K562 (cell line): ENCODE data around the gene MBD4.

ENCODE experiments used
- ASH1L ChIP-seq: fragments of 450-650 bp; IDR thresholded peaks from 2 replicates; pipeline ENCODE4 v1.6.1; 2018; ENCODE audit warnings: borderline replicate concordance, mild to moderate bottlenecking, low read depth; ENCODE audit not compliant: partially characterized antibody
- CHD1 ChIP-seq: fragments of 200-600 bp; sonication (generic); IDR thresholded peaks from one replicate; pipeline ENCODE4 v1.6.1; 2012; ENCODE audit warnings: mild to moderate bottlenecking, moderate library complexity, low read length, inconsistent platforms
- CTCF ChIP-seq, 3 experiments: IDR thresholded peaks in 2 of 3; conservative IDR thresholded peaks in 1 of 3; 2 replicates each; pipeline ENCODE4 v1.5.1; 2011 to 2012; ENCODE audit warnings: low read length in 3 of 3, mild to moderate bottlenecking in 3 of 3, control low read depth in 2 of 3, improper control_type of control experiment in 1 of 3, inconsistent platforms in 1 of 3, low read depth in 1 of 3, mixed read lengths in 1 of 3, moderate library complexity in 1 of 3; ENCODE audit not compliant: insufficient read depth in 2 of 3
- HBP1 ChIP-seq: fragments of 450-650 bp; formaldehyde crosslinking; IDR thresholded peaks from 2 replicates; pipeline ENCODE4 v1.4.0; 2022; ENCODE audit warnings: missing genetic modification characterization
- HMG20A ChIP-seq: fragments of 450-650 bp; formaldehyde crosslinking; conservative IDR thresholded peaks from 2 replicates; pipeline ENCODE4 v1.4.0; 2020; ENCODE audit warnings: mild to moderate bottlenecking, mixed read lengths
- MAX ChIP-seq: sonication (generic); formaldehyde crosslinking; IDR thresholded peaks from 2 replicates; pipeline ENCODE4 v1.9.0; 2022; ENCODE audit warnings: mild to moderate bottlenecking, missing genetic modification reagents
- MAZ ChIP-seq, 2 experiments: fragments of 450-650 bp in 1 of 2; sonication (generic) in 1 of 2; formaldehyde crosslinking; IDR thresholded peaks in 1 of 2; conservative IDR thresholded peaks in 1 of 2; 2 replicates each; pipeline versions ENCODE4 v1.4.0 to v1.5.0; 2020; ENCODE audit warnings: mild to moderate bottlenecking in 1 of 2, missing genetic modification reagents in 1 of 2
- NEUROD1 ChIP-seq: fragments of 150-350 bp; IDR thresholded peaks from 2 replicates; pipeline ENCODE4 v1.6.1; 2014; ENCODE audit warnings: borderline replicate concordance, low read length, low read depth; ENCODE audit not compliant: partially characterized antibody
- POLR2AphosphoS5 ChIP-seq: IDR thresholded peaks from 2 replicates; pipeline ENCODE4 v1.6.1; 2011; ENCODE audit warnings: mild to moderate bottlenecking, low read depth, low read length, moderate library complexity; ENCODE audit not compliant: control insufficient read depth, insufficient read depth
- RBBP5 ChIP-seq: fragments of 200-600 bp; sonication (generic); IDR thresholded peaks from 2 replicates; pipeline ENCODE4 v1.6.1; 2012; ENCODE audit warnings: borderline replicate concordance, mild to moderate bottlenecking, low read length, control low read depth, inconsistent platforms; ENCODE audit not compliant: insufficient read depth, poor library complexity, severe bottlenecking
- UBTF ChIP-seq, 2 experiments: IDR thresholded peaks; 2 replicates each; pipeline ENCODE4 v1.6.1; 2012; ENCODE audit warnings: improper control_type of control experiment in 2 of 2, low read depth in 2 of 2, low read length in 2 of 2, borderline replicate concordance in 1 of 2

- TF ChIP-seq UBTF (IDR thresholded peaks at IDR 0.05; ENCODE audit: borderline replicate concordance in 1 of 2, low read depth in 2 of 2, low read length in 2 of 2) (no peak), CTCF (IDR thresholded peaks at IDR 0.05 in 2 of 3, conservative IDR thresholded peaks at IDR 0.05 in 1 of 3; ENCODE audit: insufficient read depth in 2 of 3, low read depth in 1 of 3, low read length in 3 of 3) (no peak), MAX (CRISPR knock-in tag) (no peak), CHD1 (no peak), ASH1L (no peak), HMG20A (CRISPR knock-in tag) (no peak), RBBP5 (no peak), MAZ (CRISPR knock-in tag; conservative IDR thresholded peaks at IDR 0.05 in 1 of 2, IDR thresholded peaks at IDR 0.05 in 1 of 2) (no peak), HBP1 (CRISPR knock-in tag) (no peak), POLR2AphosphoS5 (peak; percentile 97), NEUROD1 (peak; percentile 87)
Observed at GRCh38 chr3:129461461-129462146, 21.9 kb upstream of the MBD4 start.
